HG03457 (cell line): ENCODE data around the gene PRKD1.

Experiments
- ATAC-seq: cut with Tn5 transposase; IDR thresholded peaks from one replicate; pipeline ENCODE4 v1.9.1; 2021; ENCODE audit warnings: moderate number of reproducible peaks; ENCODE audit not compliant: unreplicated experiment

Gene PRKD1

DNA sequence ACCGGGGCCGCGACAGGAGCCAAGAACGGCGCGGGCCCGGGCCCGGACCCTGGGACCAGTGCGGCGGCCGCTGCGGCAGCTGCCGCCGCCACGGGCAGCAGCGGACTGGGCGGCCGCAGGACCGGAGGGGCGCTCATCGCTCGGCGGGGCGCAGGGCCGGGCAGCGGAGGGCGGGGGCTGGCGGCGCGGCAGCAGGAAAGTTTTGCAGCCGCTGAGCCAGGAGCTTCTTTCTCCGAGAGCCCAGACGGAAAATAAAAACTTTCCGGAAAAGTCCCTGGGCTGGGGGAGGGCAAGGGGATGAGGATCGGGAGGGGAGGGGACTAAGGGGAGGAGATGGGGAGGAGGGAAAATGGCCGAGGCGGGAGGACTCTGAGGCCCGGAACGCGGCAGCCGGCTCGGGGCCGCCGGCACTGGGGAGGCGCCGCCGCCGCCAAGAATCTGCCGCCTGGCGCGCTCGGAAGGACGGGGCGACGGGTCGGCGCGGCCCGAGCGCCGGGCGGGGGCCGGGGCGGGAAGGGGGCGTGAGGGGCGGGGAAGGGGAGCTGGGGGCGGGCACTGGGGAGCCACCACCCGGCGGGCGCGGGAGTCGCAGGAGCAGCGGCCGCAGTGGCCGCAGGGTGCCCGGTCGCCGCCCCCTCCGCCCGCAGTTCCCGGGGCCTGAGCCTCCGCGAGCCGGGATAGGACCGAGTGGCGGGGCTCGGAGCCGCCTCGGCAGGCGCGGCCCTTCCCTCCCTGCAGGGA is at the start of gene PRKD1:
TSS of gene PRKD1 (minus strand) at position 472 of the 741 bp plus-strand sequence.
- ATAC-seq: no peak

DNA sequence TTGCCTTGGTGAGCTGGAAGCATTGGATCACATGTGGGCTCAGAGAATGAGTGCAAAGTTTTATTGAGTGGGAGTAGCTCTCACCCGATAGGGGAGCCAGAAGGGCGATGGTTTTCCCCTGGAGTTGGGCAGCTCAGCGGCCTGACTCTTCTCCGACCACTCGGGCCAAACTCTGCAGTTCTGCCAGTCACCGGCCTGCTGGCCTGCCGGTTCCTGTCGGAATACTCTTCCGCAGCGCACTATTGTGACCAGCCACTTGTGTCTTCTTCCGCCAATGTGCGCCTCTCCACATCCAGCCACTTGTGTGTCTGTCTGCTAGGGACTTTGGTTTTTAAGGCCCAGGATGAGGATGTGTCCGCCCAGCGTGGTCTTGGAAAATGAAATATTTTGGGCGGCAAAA is 43.5 kb upstream of the PRKD1 start:
- ATAC-seq: no peak

DNA sequence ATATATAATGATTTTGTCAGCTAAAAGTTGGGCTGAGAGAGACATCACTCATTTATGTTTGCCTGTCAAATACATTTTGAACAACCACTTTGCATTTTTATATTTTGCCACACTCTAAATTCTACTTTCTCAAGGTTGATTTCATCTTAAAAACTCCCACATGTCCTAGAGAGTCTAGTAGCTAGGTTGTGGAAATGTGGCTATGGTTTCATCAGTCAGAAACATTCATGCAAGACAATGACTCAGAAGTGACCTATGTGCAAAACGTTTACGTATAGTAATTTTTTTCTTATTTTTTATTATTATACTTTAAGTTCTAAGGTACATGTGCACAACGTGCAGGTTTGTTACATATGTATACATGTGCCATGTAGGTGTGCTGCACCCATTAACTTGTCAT is 27.4 kb upstream of the PRKD1 start:
- ATAC-seq: no peak

DNA sequence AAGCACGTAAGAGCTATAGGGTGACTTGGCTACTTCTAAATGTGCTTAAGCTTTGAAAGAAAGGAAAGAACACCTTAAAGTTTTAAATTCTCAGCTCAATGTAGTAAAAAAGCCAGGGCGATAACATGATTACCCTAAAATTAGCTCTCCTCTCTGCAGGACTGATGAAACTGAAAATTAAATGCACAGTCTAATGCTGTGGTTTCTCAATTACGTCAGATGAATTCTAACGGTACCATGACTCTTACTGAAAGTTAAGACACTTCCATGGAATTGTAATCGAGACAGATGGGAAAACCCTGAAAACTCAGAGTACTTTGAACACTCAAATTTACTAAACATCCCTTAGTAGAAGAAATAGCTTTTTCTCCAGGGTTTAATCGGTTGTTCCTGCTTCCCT is 25.9 kb upstream of the PRKD1 start:
- no peak for ATAC-seq

DNA sequence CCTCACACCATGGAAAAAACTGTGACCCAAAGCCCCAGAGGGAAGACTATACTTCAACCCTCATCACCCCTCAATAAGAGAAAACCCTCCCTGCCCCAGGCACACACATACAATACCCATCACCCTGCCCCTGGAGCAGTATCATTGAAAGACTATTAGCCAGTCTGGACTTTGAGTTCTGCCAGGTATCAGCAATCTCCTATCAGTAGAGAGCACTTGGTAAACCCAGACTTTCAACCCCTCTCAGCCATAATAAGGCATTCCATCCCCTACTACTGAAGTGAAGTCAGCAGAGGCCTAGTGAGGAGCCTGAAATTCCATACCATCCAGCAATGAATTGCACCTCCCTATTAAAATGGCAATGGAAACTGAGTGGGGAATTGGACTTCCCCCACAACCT is 16.4 kb upstream of the PRKD1 start:
- no peak for ATAC-seq

DNA sequence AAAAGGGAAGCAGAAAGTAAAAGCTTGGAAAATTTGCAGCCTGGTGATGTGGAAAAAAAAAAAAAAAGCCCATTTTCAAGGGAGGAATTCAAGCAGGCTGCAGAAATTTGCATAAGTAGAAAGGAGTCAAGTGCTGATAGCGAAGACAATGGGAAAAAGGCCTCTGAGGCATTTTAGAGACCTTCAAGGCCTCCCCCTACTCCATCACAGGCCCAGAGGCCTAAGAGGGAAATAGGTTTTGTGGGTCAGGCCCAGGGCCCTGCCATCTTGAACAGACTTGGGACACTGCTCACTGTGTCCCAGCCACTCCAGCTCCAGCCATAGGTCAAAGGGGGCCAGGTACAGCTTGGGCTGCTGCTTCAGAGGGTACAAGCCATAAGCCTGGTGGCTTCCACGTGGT is 13.8 kb upstream of the PRKD1 start:
- ATAC-seq: no peak

DNA sequence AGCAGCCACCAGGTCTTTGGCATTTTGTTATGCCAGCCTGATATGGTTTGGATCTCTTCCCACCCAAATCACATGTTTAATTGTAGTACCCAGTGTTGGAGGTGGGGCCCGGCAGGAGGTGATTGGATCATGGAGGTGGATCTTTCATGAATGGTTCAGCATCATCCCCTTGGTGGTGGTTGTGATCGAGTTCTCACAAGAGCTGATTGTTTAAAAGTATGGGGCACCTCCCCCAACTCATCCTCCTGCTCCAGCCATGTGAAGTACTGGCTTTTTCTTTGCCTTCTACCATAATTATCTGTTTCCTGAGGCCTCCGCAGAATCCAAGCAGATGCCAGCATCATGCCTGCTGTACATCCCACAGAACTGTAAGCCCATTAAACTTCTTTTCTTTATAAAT is 12.8 kb upstream of the PRKD1 start:
- ATAC-seq: no peak

DNA sequence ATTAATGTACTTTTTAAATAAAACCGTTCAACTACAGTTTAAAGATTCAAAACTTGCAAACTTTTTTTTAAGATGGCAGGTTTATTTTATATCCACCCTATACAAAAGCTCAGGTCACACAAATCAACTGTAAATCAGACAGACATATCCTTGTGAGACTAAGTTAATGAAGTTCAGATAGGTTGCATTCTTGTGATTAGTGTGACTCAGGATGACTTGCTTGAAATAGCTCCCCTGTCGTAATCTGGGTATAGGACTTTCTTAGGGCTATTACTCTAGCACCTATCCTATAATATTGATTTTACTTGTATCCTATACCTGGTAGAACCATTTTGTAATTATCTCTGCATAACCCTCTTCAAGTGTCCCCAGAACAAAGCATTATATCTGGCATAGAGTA is 9.5 kb upstream of the PRKD1 start:
- no peak for ATAC-seq

DNA sequence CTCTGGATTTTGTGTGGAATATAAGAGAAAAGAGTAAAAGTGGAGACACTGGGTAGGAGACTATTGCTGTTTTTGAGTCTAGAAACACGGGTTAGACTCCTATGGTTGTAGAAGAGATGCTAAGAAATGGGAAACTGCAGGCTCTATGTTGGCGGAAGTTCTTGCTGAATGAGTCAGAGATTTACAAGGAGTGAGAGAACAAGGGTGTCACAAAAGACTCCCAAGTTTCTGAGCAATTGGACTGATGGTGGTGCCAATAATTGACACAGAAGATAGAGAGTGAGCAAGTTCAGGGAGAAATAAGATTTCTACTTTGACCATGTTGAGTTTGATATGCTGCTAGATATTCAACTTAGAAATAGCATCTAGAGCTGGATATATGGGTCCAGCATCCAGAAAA is 2.6 kb upstream of the PRKD1 start:
- ATAC-seq: no peak

DNA sequence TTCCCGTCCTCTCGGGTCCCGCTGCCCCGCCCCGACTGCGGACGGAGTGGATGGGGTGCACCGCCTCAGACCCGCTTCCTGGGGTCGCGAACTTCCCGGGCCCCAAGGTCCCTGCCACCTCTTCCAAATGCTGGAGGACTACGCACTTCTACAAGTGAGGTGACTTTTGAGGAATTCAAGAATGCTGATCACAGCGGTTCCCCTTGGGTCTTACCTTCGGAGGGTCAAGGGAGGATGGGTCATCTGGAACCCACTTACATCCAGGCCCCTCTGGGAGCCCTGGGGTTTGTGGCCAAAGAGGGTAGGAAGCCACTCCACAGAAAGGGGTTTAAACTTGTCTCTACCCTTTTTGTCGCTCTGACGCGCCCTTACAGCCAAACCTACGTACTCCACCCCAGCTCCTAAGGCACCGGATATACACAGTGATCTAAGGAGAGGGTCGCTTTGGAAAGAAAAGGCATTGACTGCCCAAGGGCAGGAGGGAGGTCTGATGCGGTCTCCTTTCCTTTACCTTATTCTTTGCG is 532 bp upstream of the PRKD1 start:
- no peak for ATAC-seq

DNA sequence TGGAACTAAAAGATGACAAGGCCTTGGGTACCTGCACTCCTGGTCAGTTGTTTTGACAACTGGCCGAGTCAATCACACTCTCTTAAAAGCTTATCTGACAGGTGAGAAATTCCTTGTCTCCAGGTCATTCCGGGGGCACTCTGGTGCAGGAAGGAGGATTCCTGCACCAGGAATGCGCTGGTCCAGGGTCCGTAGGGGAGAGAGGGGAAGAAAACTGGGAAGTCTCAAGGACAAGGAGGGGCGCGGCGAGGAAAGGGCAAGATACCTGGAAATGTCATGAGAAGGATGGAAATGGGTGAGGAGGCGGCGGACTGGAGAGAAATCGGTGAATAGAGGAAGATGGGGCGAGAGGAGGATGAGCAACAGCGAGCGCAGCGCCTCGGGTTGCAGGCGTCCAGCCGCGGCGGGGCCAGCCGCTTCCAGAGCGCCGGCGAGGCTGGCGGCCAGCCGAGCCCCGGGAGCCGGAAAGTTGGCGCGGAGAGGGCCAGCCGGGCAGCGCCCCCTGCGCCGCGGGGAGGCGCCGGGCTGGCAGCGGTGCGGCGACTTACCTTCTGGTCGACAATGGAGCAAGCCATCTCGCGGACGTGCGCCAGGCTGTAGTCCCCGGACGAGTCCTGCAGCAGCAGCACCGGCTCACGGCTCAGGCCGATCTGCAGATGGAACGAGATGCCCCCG is 809 bp downstream of the PRKD1 start:
- ATAC-seq: no peak

DNA sequence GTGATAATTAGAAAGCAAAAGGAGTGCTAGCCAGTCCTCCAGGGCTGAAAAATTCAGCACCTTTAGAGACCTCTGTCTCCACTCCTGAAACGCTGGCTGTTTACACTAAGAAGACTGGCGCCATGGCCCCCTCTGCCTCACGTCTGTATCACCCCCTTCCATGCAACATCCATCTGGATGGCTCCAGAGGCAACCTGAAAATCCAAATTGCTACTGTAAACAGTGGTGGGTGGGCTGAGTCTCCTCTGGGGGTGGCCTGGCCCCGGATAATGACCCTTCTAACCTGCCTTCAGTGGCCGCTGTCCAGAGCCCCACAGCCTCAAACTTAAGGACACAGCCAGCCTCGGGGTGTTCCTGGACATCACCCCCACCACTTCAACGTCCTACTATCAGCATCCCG is 1.4 kb downstream of the PRKD1 start:
- ATAC-seq: no peak

DNA sequence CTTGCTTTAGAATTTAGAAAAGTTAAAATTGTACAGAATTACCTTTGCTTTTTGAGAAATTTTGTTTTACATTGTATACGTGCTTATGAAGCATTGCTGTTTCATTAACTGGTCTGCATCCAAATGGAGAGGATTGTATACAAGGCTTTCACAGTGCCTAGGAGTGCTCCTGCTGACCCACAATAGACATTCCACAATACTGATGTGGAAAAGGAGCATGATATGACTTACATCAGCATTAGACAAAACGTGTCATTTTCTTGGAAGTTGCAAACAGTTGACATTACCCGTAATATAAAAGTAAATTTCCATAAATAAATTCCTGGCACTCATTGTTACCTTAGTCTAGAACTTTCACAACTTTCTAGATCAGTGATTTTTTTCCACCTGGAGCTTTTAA is 1.9 kb downstream of the PRKD1 start:
- no peak for ATAC-seq

DNA sequence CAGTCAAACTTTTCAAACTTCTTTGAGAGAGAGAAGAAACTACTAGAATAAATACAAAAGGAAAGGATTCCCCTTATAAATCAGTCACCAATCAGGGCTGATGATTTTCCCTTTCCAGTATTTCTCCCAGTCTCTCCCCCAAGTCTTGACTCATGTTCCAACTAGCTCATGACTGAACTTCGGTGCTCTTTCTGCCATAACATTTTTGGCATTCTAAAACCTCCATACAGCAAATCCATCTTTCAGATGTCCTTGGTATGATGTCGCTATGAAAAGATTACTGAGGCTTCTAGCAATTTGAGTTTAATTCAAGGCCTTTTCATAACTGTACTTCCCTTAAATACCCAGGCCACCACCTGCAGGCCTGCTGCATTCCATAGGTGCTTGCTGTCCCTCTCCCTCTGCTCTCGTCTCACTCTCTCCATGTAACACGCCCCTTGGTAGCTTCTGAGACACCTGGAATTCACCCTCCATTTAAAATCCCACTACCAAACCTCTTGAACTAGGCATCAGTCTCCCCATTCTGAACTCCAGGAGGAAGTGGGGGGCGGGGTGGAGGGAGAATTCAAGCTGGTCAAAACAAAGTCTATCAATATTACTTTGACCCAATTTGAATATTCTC is 2.4 kb downstream of the PRKD1 start:
- no peak for ATAC-seq

DNA sequence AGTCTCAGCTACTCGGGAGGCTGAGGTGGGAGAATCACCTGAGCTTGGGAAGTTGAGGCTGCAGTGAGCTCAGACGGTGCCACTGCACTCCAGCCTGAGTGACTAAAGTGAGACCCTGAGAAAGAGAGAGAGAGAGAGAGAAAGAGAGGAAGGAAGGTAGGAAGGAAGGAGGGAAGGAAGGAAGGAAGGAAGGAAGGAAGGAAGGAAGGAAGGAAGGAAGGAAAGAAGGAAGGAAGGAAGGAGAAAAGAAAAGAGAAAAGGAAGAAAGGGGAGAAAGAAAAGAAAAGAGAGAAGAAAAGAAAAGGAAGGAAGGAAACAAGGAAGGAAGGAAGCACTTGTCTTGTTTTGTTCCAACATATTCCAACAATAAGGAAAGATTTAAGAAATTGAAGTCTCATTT is 7.8 kb downstream of the PRKD1 start:
- no peak for ATAC-seq

DNA sequence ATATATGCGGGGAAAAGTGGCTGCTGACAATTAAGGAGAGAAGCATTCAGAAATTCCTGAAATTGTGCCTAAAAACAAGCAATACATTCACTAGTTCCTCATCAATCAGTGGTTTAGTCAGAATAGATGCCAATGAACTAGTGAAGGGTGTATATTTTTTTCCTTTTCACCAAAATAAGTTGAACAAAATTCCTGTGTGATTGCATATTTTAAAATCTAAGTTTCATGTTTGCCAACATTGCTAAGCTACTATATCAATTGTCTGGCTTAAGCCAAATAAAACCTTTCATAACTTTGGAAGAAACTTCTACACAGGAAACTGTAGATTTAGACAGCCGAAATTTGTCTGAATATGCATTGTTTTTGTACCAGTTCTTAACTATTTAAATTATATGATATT is 8.7 kb downstream of the PRKD1 start:
- ATAC-seq: no peak

DNA sequence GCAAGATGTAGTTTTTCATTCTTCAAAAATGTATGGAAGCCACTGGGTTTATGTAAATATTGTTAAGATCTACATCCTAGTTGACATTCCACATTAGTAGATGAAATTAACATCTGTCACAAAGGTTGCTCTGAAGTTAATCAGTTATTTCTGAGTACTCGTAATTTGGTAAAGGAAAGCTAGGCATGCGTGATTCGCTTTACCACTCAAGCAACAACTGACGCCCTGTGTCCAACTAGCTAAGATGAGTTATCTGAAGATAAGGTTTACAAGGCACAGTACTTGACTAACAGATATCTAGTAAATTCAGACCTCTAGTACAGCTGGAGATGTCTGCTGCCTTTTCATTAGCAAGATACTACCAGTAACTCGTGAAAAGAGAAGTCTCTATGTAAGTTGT is 14.1 kb downstream of the PRKD1 start:
- no peak for ATAC-seq

DNA sequence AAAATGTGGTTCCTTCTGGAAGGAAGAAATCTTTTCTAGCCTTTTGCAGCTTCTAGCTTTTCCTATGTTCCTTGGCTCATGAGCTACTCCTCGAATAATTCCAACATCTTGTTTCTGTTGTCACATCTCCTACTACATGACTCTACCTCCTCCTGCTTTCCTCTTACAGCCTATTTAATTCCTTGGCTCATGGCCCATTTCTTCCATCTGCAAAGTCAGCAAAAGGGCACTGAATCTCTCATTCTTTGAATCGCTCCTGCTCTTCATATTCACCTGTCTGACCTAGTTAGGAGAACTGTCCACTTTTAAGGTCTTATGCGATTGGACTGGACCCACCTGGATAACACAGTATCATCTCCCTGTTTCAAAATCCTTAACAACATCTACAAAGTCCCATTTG is 15.8 kb downstream of the PRKD1 start:
- no peak for ATAC-seq

DNA sequence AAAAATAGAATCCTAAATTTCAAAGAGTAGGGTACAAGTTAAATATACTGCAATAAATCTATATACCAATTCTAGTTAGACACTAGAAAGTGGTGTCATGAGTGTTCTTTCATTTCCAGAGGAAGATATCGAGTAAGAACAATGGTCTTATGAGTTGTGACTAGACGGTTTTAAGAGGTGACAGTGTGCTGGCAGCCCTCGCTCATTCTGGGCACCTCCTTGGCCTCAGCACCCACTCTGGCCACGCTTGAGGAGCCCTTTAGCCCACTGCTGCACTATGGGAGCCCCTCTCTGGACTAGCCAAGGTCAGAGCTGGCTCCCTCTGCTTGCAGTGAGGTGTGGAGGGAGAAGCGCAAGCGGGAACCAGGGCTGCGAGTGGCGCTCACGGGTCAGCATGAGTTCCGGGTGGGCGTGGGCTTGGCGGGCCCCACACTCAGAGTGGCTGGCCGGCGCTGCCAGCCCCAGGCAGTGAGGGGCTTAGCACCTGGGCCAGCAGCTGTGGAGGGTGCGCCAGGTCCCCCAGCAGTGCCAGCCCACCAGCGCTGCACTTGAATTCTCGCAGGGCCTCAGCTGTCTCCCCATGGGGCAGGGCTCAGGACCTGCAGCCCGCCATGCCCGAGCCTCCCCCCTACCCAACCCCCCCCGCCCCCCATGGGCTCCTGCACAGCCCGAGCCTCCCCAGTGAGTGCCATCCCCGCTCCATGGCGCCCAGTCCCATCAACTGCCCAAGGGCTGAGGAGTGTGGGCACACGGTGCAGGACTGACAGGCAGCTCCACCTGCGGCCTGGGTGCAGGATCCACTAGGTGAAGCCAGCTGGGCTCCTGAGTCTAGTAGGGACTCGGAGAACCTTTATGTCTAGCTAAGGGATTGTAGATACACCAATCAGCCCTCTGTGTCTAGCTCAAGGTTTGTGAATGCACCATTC is 18.7 kb downstream of the PRKD1 start:
- ATAC-seq: no peak

DNA sequence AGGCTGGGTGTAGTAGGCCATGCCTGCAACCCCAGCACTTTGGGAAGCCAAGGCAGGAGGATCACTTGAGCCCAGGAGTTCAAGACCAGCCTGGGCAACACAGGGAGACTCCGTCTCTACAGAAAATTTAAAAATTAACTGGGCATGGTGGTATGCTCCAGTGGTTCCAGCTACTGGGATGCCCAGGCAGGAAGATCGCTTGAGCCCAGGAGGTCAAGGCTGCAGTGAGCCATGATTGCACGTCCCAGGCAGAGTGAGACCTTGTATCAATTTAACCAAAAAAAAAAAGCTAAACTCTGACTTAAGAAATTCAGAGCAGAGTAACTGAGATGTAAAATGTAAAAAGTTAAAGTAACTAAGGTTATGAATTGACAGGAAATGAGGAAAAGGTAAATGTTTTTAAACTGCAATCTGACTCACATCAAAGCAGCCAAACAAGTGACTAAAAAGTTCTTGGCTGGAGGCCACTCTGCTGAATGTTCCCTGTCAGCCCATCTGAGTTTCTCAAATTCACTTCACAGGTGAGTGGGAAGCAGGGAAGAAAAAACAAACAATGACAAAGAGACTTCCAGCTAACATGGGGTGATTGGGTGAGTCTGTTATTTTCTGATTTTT is 21.3 kb downstream of the PRKD1 start:
- no peak for ATAC-seq

DNA sequence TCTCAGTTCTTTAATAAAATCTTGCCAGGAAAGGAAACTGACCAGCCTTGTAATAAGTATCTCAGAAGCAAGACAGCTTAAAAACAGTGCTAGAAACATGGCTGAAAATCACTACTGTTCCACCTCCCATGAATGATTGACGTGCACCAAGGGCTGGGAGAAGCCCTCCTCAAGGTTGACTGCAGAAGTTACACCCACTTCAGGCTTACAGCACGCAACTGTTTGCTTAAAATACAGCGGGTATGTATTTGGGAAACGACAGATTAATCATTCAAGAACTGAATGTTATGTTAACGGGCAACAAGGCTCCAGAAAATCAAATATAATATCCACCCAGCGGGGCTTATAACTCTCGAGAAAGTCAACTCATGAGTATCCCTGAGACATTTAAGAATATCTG is 22.1 kb downstream of the PRKD1 start:
- no peak for ATAC-seq
